Ramos (cell line): ENCODE measurements around the gene RARA.

Experiments
- in situ Hi-C: fragments of 300-500 bp; cut with MboI; formaldehyde crosslinking; loops from one replicate; pipeline ENCODE4 v1.14.3; 2022; ENCODE audit warnings: low sequenced_read_pairs; ENCODE audit not compliant: unreplicated experiment

The RARA gene

GRCh38 chr17:40325156-40326013, 16.4 kb downstream of the RARA start:
- in situ Hi-C loops: no loop called here

- in situ Hi-C loops: no loop called here
These were observed 17.2 kb downstream of the RARA start for GRCh38 chr17:40326014-40326831.

- in situ Hi-C loops: no loop called here
These were observed 17.8 kb downstream of the RARA start for GRCh38 chr17:40326832-40327199.

GRCh38 chr17:40327244-40327729, 18.3 kb downstream of the RARA start:
- in situ Hi-C loops: no loop called here

GRCh38 chr17:40327735-40328385, 18.9 kb downstream of the RARA start:
- in situ Hi-C loops: no loop called here

- in situ Hi-C loops: no loop called here
These were observed 19.4 kb downstream of the RARA start for GRCh38 chr17:40328386-40328766.

GRCh38 chr17:40329839-40330794, 21.1 kb downstream of the RARA start:
- in situ Hi-C loops: no loop called here

GRCh38 chr17:40330850-40331470, 22.0 kb downstream of the RARA start:
- in situ Hi-C loops: no loop called here

GRCh38 chr17:40331743-40332641, 23.0 kb downstream of the RARA start:
- in situ Hi-C loops: no loop called here

- in situ Hi-C loops: no loop called here
These were observed 24.9 kb downstream of the RARA start for GRCh38 chr17:40333781-40334448.

- in situ Hi-C loops: no loop called here
These were observed 26.6 kb downstream of the RARA start for GRCh38 chr17:40335620-40336019.

- in situ Hi-C loops: no loop called here
These were observed 28.4 kb downstream of the RARA start for GRCh38 chr17:40337351-40337750.

GRCh38 chr17:40338058-40338457, 29.1 kb downstream of the RARA start:
- in situ Hi-C loops: no loop called here

- in situ Hi-C loops: no loop called here
These were observed 30.1 kb downstream of the RARA start for GRCh38 chr17:40338941-40339649.

- in situ Hi-C loops: no loop called here
These were observed 31.3 kb downstream of the RARA start for GRCh38 chr17:40340327-40340726.

- in situ Hi-C loops: no loop called here
These were observed 32.2 kb downstream of the RARA start for GRCh38 chr17:40340880-40341807.
